Ascending aorta (tissue), 2 donors: ENCODE measurements around the gene METRN. TPM values are rescaled to one million over a fixed set of nuclear protein-coding genes. Genes with fewer than 3 reads are reported as not detected.

Source experiments
- DNase-seq, 2 donors: peaks; one replicate each; pipeline ENCODE4 v3.0.0-alpha.2; 2019; ENCODE audit warnings: low spot score in 2 of 2
- H3K27ac ChIP-seq, 2 donors: fragments of 200-600 bp; sonication (generic); one replicate each; pipeline ENCODE4 v1.5.1; 2016 to 2017; ENCODE audit warnings: mild to moderate bottlenecking in 1 of 2
- H3K27me3 ChIP-seq: fragments of 200-600 bp; sonication (generic); one replicate; pipeline ENCODE4 v1.5.1; 2017
- H3K36me3 ChIP-seq, 2 donors: fragments of 200-600 bp; sonication (generic); one replicate each; pipeline ENCODE4 v1.5.1; 2016
- H3K4me1 ChIP-seq, 2 donors: fragments of 200-600 bp; sonication (generic); one replicate each; pipeline ENCODE4 v1.5.1; 2016 to 2017; ENCODE audit warnings: mild to moderate bottlenecking in 1 of 2
- H3K4me3 ChIP-seq, 2 donors: fragments of 200-600 bp; sonication (generic); one replicate each; pipeline ENCODE4 v1.5.1; 2016 to 2017; ENCODE audit warnings: mild to moderate bottlenecking in 1 of 2
- H3K9me3 ChIP-seq, 2 donors: fragments of 200-600 bp; sonication (generic); one replicate each; pipeline ENCODE4 v1.5.1; 2016
- CTCF ChIP-seq, 3 experiments: fragments of 200-600 bp in 2 of 3; fragments of 450-650 bp in 1 of 3; sonication (generic) in 2 of 3; IDR thresholded peaks; one replicate each; pipeline ENCODE4 v1.5.1; 2016 to 2019; ENCODE audit warnings: antibody characterized with exemption in 3 of 3, mild to moderate bottlenecking in 1 of 3, moderate library complexity in 1 of 3
- intact Hi-C: fragments of 100-400 bp; cut with DNase I; formaldehyde crosslinking; loops from one replicate; pipeline ENCODE4 v1.15.1; 2023
- total RNA-seq: library from RNA; depleted of rRNA; stranded (reverse); fragments of >200 nt; gene quantifications from one replicate; pipeline ENCODE4 v1.1.0, GENCODE V29; 2016

The METRN gene
- 118 TPM for total RNA-seq

GRCh38 chr16:714558-715476, at the start of gene METRN:
TSS of gene METRN (plus strand) at chr16:715118. CDS start at chr16:715290, 172 bp downstream.
- intact Hi-C loops: loop anchor here (2.0 to 10.0 kb wide), 3 partner anchors 26 to 380 kb away; partner anchors contain the start of genes C1QTNF8, CHTF18, CIAO3 and RPUSD1
- H3K27ac ChIP-seq: no peak within 1 kb of the TSS
- no peak for TF ChIP-seq CTCF (IDR thresholded peaks at IDR 0.05)

GRCh38 chr16:666572-666971, 48.3 kb upstream of the METRN start:
- TF ChIP-seq CTCF (IDR thresholded peaks at IDR 0.05): no peak
- intact Hi-C loops: loop anchor here (10.0 kb wide), 1 partner anchor 272 kb away; the partner anchor contains the start of gene NME4

More at GRCh38 chr16:714558-715476, at the start of gene METRN:
- H3K9me3 ChIP-seq: no peaks in the 10 kb centered on the region
- peaks cover 11 to 20% of the 10 kb centered on the region in 2 donors for H3K4me1 ChIP-seq
- no peaks in the 10 kb centered on the region for H3K36me3 ChIP-seq
- H3K4me3 ChIP-seq: peak within 1 kb of the TSS; percentile 76 to 93
- DNase-seq: peak; percentile 39 to 95
- peaks cover 6% of the 10 kb centered on the region for H3K27me3 ChIP-seq

GRCh38 chr16:667113-667779, 47.7 kb upstream of the METRN start:
- peak overlapping the region; percentile 28 to 88 for H3K27ac ChIP-seq
- DNase-seq: no peak
- no peak for TF ChIP-seq CTCF (IDR thresholded peaks at IDR 0.05)
- H3K4me1 ChIP-seq: peaks cover 0 to 14% of the 10 kb centered on the region in 2 donors
- intact Hi-C loops: loop anchor here (10.0 kb wide), 1 partner anchor 272 kb away; the partner anchor contains the start of gene NME4
- no peaks in the 10 kb centered on the region for H3K9me3 ChIP-seq
- H3K27me3 ChIP-seq: no peaks in the 10 kb centered on the region
- H3K36me3 ChIP-seq: peaks cover 29% of the 10 kb centered on the region in 2 donors
- peak overlapping the region; percentile 86 to 98 for H3K4me3 ChIP-seq

More at GRCh38 chr16:666572-666971, 48.3 kb upstream of the METRN start:
- Histone ChIP-seq H3K4me1 (peaks cover 0 to 14% of the 10 kb centered on the region in 2 donors), H3K36me3 (peaks cover 22% of the 10 kb centered on the region in 2 donors), H3K4me3 (no peak overlapping the region), H3K9me3 (no peaks in the 10 kb centered on the region), H3K27ac (no peak overlapping the region), H3K27me3 (no peaks in the 10 kb centered on the region)
- no peak for DNase-seq

GRCh38 chr16:667780-668518, 47.0 kb upstream of the METRN start, which contains the start of gene RHOT2:
TSS of gene RHOT2 (plus strand) at chr16:668132. CDS start at chr16:668200, 68 bp downstream.
- intact Hi-C loops: loop anchor here (10.0 kb wide), 1 partner anchor 273 kb away; the partner anchor contains the start of gene NME4

More at GRCh38 chr16:667780-668518, 47.0 kb upstream of the METRN start, which contains the start of gene RHOT2:
- DNase-seq: peak; percentile 76 to 97
- H3K27ac ChIP-seq: peak within 1 kb of the TSS; percentile 85 to 88
- H3K4me3 ChIP-seq: peak within 1 kb of the TSS; percentile 86 to 98
- no peaks in the 10 kb centered on the region for H3K27me3 ChIP-seq
- no peaks in the 10 kb centered on the region for H3K9me3 ChIP-seq
- H3K4me1 ChIP-seq: peaks cover 0 to 14% of the 10 kb centered on the region in 2 donors
- H3K36me3 ChIP-seq: peaks cover 36% of the 10 kb centered on the region in 2 donors
- peak; percentile 50 to 95 (median 70) for TF ChIP-seq CTCF (IDR thresholded peaks at IDR 0.05)
